HEK293T (cell line): ENCODE measurements around the gene TGFB2.

Source experiments
- BHLHE40 ChIP-seq: fragments of 450-650 bp; IDR thresholded peaks from 2 replicates; pipeline ENCODE4 v1.6.1; 2016; ENCODE audit warnings: mild to moderate bottlenecking, moderate library complexity, borderline replicate concordance
- CTBP1 ChIP-seq: fragments of 450-650 bp; IDR thresholded peaks from 2 replicates; pipeline ENCODE4 v1.6.1; 2016; ENCODE audit warnings: borderline replicate concordance
- ELF4 ChIP-seq: fragments of 450-650 bp; IDR thresholded peaks from 2 replicates; pipeline ENCODE4 v1.6.1; 2017; ENCODE audit warnings: antibody characterized with exemption
- FOXA1 ChIP-seq: fragments of 450-650 bp; IDR thresholded peaks from 2 replicates; pipeline ENCODE4 v1.6.1; 2016; ENCODE audit warnings: mild to moderate bottlenecking
- FOXM1 ChIP-seq: fragments of 450-650 bp; IDR thresholded peaks from 2 replicates; pipeline ENCODE4 v1.6.1; 2017; ENCODE audit warnings: mild to moderate bottlenecking, borderline replicate concordance
- HDGF ChIP-seq: fragments of 450-650 bp; IDR thresholded peaks from 2 replicates; pipeline ENCODE4 v1.6.1; 2017; ENCODE audit warnings: antibody characterized with exemption, borderline replicate concordance
- L3MBTL2 ChIP-seq: fragments of 450-650 bp; conservative IDR thresholded peaks from 2 replicates; pipeline ENCODE4 v1.6.1; 2016; ENCODE audit warnings: mild to moderate bottlenecking
- NFRKB ChIP-seq: fragments of 450-650 bp; IDR thresholded peaks from 2 replicates; pipeline ENCODE4 v1.6.1; 2016; ENCODE audit warnings: mild to moderate bottlenecking, moderate library complexity
- PKNOX1 ChIP-seq: fragments of 450-650 bp; IDR thresholded peaks from 2 replicates; pipeline ENCODE4 v1.6.1; 2016
- SP1 ChIP-seq: fragments of 450-650 bp; IDR thresholded peaks from 2 replicates; pipeline ENCODE4 v1.6.1; 2017
- SUZ12 ChIP-seq: fragments of 450-650 bp; IDR thresholded peaks from 2 replicates; pipeline ENCODE4 v1.6.1; 2016; ENCODE audit warnings: mild to moderate bottlenecking
- TARDBP ChIP-seq: fragments of 450-650 bp; IDR thresholded peaks from 2 replicates; pipeline ENCODE4 v1.6.1; 2016

GRCh38 chr1:218355278-218355677 is 10.1 kb downstream of the TGFB2 start:
- TF ChIP-seq ELF4 (no peak), FOXM1 (no peak), SP1 (no peak), TARDBP (no peak), NFRKB (no peak), CTBP1 (no peak), BHLHE40 (no peak), FOXA1 (no peak), SUZ12 (no peak), HDGF (no peak), L3MBTL2 (no peak), PKNOX1 (no peak)
